ENCODE results near the gene L3MBTL4.
A peak's percentile ranks its signal among the peaks of the same experiment; 100 is the strongest.

The L3MBTL4 gene

GRCh38 chr18:6004119-6004518 is 410.6 kb downstream of the L3MBTL4 start:
- TF ChIP-seq CTCF (IDR thresholded peaks at IDR 0.05; ENCODE audit: insufficient read depth, low read depth, low read length, missing control alignments) = no peak
- peak; percentile 74 for DNase-seq (ENCODE audit: low read depth)
- H3K4me3 ChIP-seq (ENCODE audit: low read depth, low read length) = peak overlapping the region; percentile 21; the same call in 1 of the 2 replicates

DNA sequence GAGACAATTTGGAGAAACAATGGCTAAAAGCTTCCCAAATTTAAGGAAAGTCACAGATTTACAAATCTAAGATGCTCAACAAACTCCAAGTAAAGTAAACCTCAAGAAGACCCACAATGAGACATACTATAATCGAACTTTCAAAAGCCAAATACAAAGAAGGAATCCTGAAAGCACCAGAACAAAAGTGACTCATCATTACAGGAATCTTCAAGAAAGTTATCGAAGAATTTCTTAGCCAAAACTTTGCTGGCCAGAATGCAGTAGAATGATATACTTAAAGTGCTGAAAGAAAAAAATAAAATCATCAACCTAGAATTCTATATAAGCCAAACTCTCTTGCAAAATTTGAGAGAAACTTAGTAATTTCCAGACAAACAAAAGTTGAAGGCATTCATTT is 412.8 kb downstream of the L3MBTL4 start:
- TF ChIP-seq CTCF (IDR thresholded peaks at IDR 0.05; ENCODE audit: insufficient read depth, low read depth, low read length, missing control alignments) = no peak
- no peak for DNase-seq (ENCODE audit: low read depth)

GRCh38 chr18:5998907-5999306 is 415.8 kb downstream of the L3MBTL4 start:
- TF ChIP-seq CTCF (IDR thresholded peaks at IDR 0.05; ENCODE audit: insufficient read depth, low read depth, low read length, missing control alignments) = no peak
- no peak overlapping the region for H3K4me3 ChIP-seq (ENCODE audit: low read depth, low read length)
- peak; percentile 56 for DNase-seq (ENCODE audit: low read depth)

More for the DNA sequence above, 412.8 kb downstream of the L3MBTL4 start:
- no peak overlapping the region for H3K4me3 ChIP-seq (ENCODE audit: low read depth, low read length)

GRCh38 chr18:5998166-5998881 is 416.4 kb downstream of the L3MBTL4 start:
- DNase-seq (ENCODE audit: low read depth) = no peak
- no peak for TF ChIP-seq CTCF (IDR thresholded peaks at IDR 0.05; ENCODE audit: insufficient read depth, low read depth, low read length, missing control alignments)
- no peak overlapping the region for H3K4me3 ChIP-seq (ENCODE audit: low read depth, low read length)

- H3K4me3 ChIP-seq (ENCODE audit: low read depth, low read length) = no peak overlapping the region
- DNase-seq (ENCODE audit: low read depth) = no peak
These were observed 417.4 kb downstream of the L3MBTL4 start for GRCh38 chr18:5997361-5997760.

DNA sequence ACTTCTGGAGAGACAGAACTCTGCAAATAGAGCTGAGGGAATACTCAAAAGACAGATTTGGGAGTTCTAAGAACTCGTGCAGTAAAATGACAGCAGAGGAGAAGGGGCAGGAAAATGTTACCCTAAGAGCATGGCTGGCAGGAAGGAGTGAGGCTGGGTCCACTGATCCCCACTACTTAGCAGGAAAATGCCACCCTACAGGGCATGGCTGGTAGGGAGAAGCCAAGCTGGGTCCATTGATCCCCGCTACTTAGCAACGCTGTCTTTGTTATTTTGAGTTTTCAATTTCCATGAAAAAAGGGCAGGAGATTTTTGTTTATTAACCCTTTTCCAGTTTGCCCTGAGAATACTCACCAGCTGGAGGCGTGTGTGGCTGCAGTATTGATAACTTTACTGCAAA is 419.1 kb downstream of the L3MBTL4 start:
- TF ChIP-seq CTCF (IDR thresholded peaks at IDR 0.05; ENCODE audit: insufficient read depth, low read depth, low read length, missing control alignments) = no peak
- no peak overlapping the region for H3K4me3 ChIP-seq (ENCODE audit: low read depth, low read length)
- no peak for DNase-seq (ENCODE audit: low read depth)

More at GRCh38 chr18:5997361-5997760, 417.4 kb downstream of the L3MBTL4 start:
- TF ChIP-seq CTCF (IDR thresholded peaks at IDR 0.05; ENCODE audit: insufficient read depth, low read depth, low read length, missing control alignments) = no peak

DNA sequence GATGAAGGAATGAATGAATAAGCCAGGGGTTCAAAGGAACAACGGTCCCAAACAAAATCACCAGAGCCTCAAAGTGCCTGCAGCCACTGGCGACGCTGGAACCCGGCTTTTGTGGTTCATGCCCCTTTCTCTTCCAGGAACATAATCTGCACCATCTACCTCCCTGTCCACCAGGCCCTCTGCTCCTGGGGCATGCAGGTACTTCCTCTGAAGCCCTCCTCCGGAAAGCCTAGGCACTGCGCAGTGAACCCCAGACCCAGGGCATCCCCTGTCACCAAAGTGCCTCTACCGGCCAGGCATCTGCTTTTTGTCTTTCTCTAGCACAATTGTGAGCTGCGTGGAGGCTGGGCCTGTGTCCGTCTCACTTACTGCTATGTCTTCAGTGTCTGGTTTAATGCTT is 420.8 kb downstream of the L3MBTL4 start:
- no peak for TF ChIP-seq CTCF (IDR thresholded peaks at IDR 0.05; ENCODE audit: insufficient read depth, low read depth, low read length, missing control alignments)
- DNase-seq (ENCODE audit: low read depth) = no peak
- H3K4me3 ChIP-seq (ENCODE audit: low read depth, low read length) = no peak overlapping the region

Data from GM12865 (cell line).